H9 (cell line): ENCODE data around the gene TTBK1. TPM values are rescaled to one million over a fixed set of nuclear protein-coding genes. Genes with fewer than 3 reads are reported as not detected.
A peak's percentile ranks its signal among the peaks of the same experiment; 100 is the strongest.

Experiments used
- DNase-seq: peaks from one replicate; pipeline ENCODE4 v3.0.0-alpha.2; 2017
- H2AFZ ChIP-seq: one replicate; pipeline ENCODE4 v1.6.1; 2013; ENCODE audit warnings: mild to moderate bottlenecking, low read length, control low read depth, moderate library complexity
- H2AK5ac ChIP-seq: 2 replicates; pipeline ENCODE4 v1.6.1; 2013; ENCODE audit warnings: low read length, control low read depth, mixed read lengths; ENCODE audit not compliant: insufficient read length
- H2BK120ac ChIP-seq: one replicate; pipeline ENCODE4 v1.6.1; 2013; ENCODE audit warnings: low read depth, mild to moderate bottlenecking, low read length, control low read depth, inconsistent platforms; ENCODE audit not compliant: poor library complexity, severe bottlenecking
- H2BK12ac ChIP-seq: 2 replicates; pipeline ENCODE4 v1.6.1; 2013; ENCODE audit warnings: low read length, control low read depth, mixed read lengths, low read depth; ENCODE audit not compliant: insufficient read length
- H2BK15ac ChIP-seq: 2 replicates; pipeline ENCODE4 v1.6.1; 2013; ENCODE audit warnings: low read depth, low read length, control low read depth
- H2BK20ac ChIP-seq: one replicate; pipeline ENCODE4 v1.6.1; 2013; ENCODE audit warnings: low read depth, mild to moderate bottlenecking, low read length, control low read depth, inconsistent platforms; ENCODE audit not compliant: poor library complexity, severe bottlenecking
- H2BK5ac ChIP-seq: 2 replicates; pipeline ENCODE4 v1.6.1; 2013; ENCODE audit warnings: low read length, control low read depth, mixed read lengths; ENCODE audit not compliant: insufficient read length
- H3K14ac ChIP-seq: 2 replicates; pipeline ENCODE4 v1.6.1; 2013; ENCODE audit warnings: low read length, control low read depth; ENCODE audit not compliant: insufficient read depth
- H3K18ac ChIP-seq: 2 replicates; pipeline ENCODE4 v1.6.1; 2013; ENCODE audit warnings: low read depth, mild to moderate bottlenecking, mixed read lengths, low read length, control low read depth; ENCODE audit not compliant: insufficient read length
- H3K23ac ChIP-seq: 2 replicates; pipeline ENCODE4 v1.6.1; 2013; ENCODE audit warnings: low read length, control low read depth, mixed read lengths, low read depth; ENCODE audit not compliant: insufficient read length
- H3K23me2 ChIP-seq: 2 replicates; pipeline ENCODE4 v1.6.1; 2013; ENCODE audit warnings: low read depth, mild to moderate bottlenecking, mixed read lengths, low read length, control low read depth; ENCODE audit not compliant: insufficient read length, poor library complexity, severe bottlenecking
- H3K27ac ChIP-seq: 2 replicates; pipeline ENCODE4 v1.5.1; 2013; ENCODE audit warnings: low read length, control low read depth, mixed read lengths, low read depth; ENCODE audit not compliant: insufficient read length
- H3K27me3 ChIP-seq: 2 replicates; pipeline ENCODE4 v1.6.1; 2013; ENCODE audit warnings: low read length, control low read depth, inconsistent platforms; ENCODE audit not compliant: insufficient read depth
- H3K4ac ChIP-seq: 2 replicates; pipeline ENCODE4 v1.6.1; 2013; ENCODE audit warnings: low read depth, mild to moderate bottlenecking, control low read depth, inconsistent platforms, low read length, moderate library complexity
- H3K4me1 ChIP-seq: 2 replicates; pipeline ENCODE4 v1.6.1; 2013; ENCODE audit warnings: low read length, control low read depth, inconsistent platforms; ENCODE audit not compliant: insufficient read depth
- H3K4me2 ChIP-seq: 2 replicates; pipeline ENCODE4 v1.6.1; 2013; ENCODE audit warnings: low read length, control low read depth, mixed read lengths; ENCODE audit not compliant: insufficient read length, insufficient read depth
- H3K56ac ChIP-seq: 2 replicates; pipeline ENCODE4 v1.6.1; 2013; ENCODE audit warnings: low read depth, mild to moderate bottlenecking, mixed read lengths, low read length, control low read depth; ENCODE audit not compliant: insufficient read length
- H3K79me1 ChIP-seq: 2 replicates; pipeline ENCODE4 v1.6.1; 2013; ENCODE audit warnings: low read depth, mild to moderate bottlenecking, moderate library complexity, low read length, control low read depth, inconsistent platforms; ENCODE audit not compliant: insufficient read depth, poor library complexity, severe bottlenecking
- H3K79me2 ChIP-seq: 2 replicates; pipeline ENCODE4 v1.6.1; 2013; ENCODE audit warnings: low read length, control low read depth, inconsistent platforms; ENCODE audit not compliant: insufficient read depth
- H3K9ac ChIP-seq: 2 replicates; pipeline ENCODE4 v1.6.1; 2013; ENCODE audit warnings: low read length, control low read depth, mixed read lengths; ENCODE audit not compliant: insufficient read length; ENCODE audit errors: extremely low read depth
- H3K9me3 ChIP-seq: one replicate; pipeline ENCODE4 v1.6.1; 2013; ENCODE audit warnings: low read depth, low read length, inconsistent platforms; ENCODE audit not compliant: control insufficient read depth
- H3T11ph ChIP-seq: one replicate; pipeline ENCODE4 v1.6.1; 2013; ENCODE audit warnings: mild to moderate bottlenecking, low read length, control low read depth, inconsistent platforms
- H4K20me1 ChIP-seq: one replicate; pipeline ENCODE4 v1.6.1; 2013; ENCODE audit not compliant: control insufficient read depth, insufficient read length, insufficient read depth
- H4K5ac ChIP-seq: 2 replicates; pipeline ENCODE4 v1.6.1; 2013; ENCODE audit warnings: low read depth, mild to moderate bottlenecking, mixed read lengths, low read length, control low read depth; ENCODE audit not compliant: insufficient read length
- H4K8ac ChIP-seq: replicated peaks from 2 replicates; pipeline ENCODE4 v1.6.1; 2013; ENCODE audit warnings: low read length, control low read depth, mixed read lengths, low read depth; ENCODE audit not compliant: insufficient read length
- H4K91ac ChIP-seq: 2 replicates; pipeline ENCODE4 v1.6.1; 2013; ENCODE audit warnings: low read depth, mild to moderate bottlenecking, moderate library complexity, mixed read lengths, low read length, control low read depth; ENCODE audit not compliant: insufficient read length
- H3K27ac Mint-ChIP-seq, 3 experiments: 2 replicates in 2 of 3; 3 replicates in 1 of 3; pipeline ENCODE4 v1.8.0; 2020 to 2021; ENCODE audit warnings: mixed read lengths in 3 of 3, mild to moderate bottlenecking in 1 of 3, moderate library complexity in 1 of 3
- H3K27me3 Mint-ChIP-seq: 2 replicates; pipeline ENCODE4 v1.8.0; 2021; ENCODE audit warnings: low read depth, mild to moderate bottlenecking, moderate library complexity, mixed read lengths
- H3K36me3 Mint-ChIP-seq, 3 experiments: 2 replicates in 2 of 3; 3 replicates in 1 of 3; pipeline ENCODE4 v1.8.0; 2020 to 2021; ENCODE audit warnings: low read depth in 3 of 3, mixed read lengths in 3 of 3; ENCODE audit not compliant: insufficient read depth in 1 of 3
- H3K4me1 Mint-ChIP-seq, 2 experiments: 2 replicates each; pipeline ENCODE4 v1.8.0; 2020; ENCODE audit warnings: mixed read lengths in 2 of 2
- H3K4me3 Mint-ChIP-seq, 2 experiments: 2 replicates in 1 of 2; 3 replicates in 1 of 2; pipeline ENCODE4 v1.8.0; 2020 to 2021; ENCODE audit warnings: mild to moderate bottlenecking in 2 of 2, mixed read lengths in 2 of 2, moderate library complexity in 1 of 2
- H3K9me3 Mint-ChIP-seq, 2 experiments: 2 replicates in 1 of 2; 3 replicates in 1 of 2; pipeline ENCODE4 v1.8.0; 2020; ENCODE audit warnings: mild to moderate bottlenecking in 2 of 2, mixed read lengths in 2 of 2, moderate library complexity in 1 of 2
- WGBS: extraction: QIAGEN DNeasy Blood & Tissue Kit; methylation state at CpG from one replicate; pipeline ENCODE4 v1.1.7; 2013; ENCODE audit warnings: missing lambda C conversion rate, low lambda C conversion rate, mixed read lengths; ENCODE audit not compliant: insufficient read length; ENCODE audit errors: extremely low coverage; 5-methylcytosine and 5-hydroxymethylcytosine counted together
- total RNA-seq: library from RNA; stranded (reverse); gene quantifications from 2 replicates; pipeline ENCODE4 v1.2.1, GENCODE V29; 2021
- TF ChIP-seq, protein P1 (sequence below): fragments of 200-600 bp; sonication (generic); conservative IDR thresholded peaks from 3 replicates; pipeline ENCODE4 v1.8.0; 2021; ENCODE audit warnings: antibody characterized with exemption, mild to moderate bottlenecking

The TTBK1 gene
- total RNA-seq, 1 experiment from 2014 or later, result 1.6 TPM

DNA sequence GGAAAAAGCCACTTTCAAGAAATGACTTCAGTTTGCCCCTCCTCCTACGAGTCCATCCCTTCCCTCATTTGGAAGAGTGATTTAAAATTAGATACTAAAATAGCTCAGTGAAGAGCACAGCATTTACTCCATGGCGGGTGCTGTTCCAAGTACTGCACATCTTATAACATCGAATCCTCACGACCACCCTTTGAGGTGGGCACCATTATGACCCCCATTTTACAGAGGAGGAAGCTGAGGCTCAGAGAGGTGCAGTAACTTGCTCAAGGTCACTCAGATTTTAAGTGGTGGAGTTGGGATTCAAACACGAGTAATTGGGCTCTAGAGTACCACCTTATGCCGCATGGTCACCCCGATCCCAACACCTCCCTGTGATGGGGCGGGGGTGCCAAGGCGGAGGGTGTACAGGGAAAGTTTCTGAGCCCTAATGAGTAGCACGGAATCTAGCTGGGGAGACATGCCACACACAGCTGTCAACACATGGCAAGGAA is 25.5 kb downstream of the TTBK1 start:
- H3K36me3 Mint-ChIP-seq, result no peaks in the 10 kb centered on the region; a peak in 1 of 7 replicates
- Histone ChIP-seq H3K9ac (no peak overlapping the region), H2AFZ (no peak overlapping the region), H3K14ac (no peak overlapping the region), H2BK20ac (no peak overlapping the region), H2AK5ac (no peak overlapping the region), H3K79me1 (no peaks in the 10 kb centered on the region), H4K91ac (no peak overlapping the region), H3K56ac (no peak overlapping the region), H3K79me2 (no peaks in the 10 kb centered on the region), H3K23ac (no peak overlapping the region), H3K4me1 (peaks cover 10% of the 10 kb centered on the region; the same call in 1 of the 2 replicates), H2BK5ac (no peak overlapping the region), H3K4ac (no peak overlapping the region), H4K20me1 (no peaks in the 10 kb centered on the region), H3K9me3 (no peaks in the 10 kb centered on the region), H3K18ac (no peak overlapping the region), H4K8ac (no peak overlapping the region), H3T11ph (no peak overlapping the region), H3K27ac (no peak overlapping the region), H3K23me2 (no peaks in the 10 kb centered on the region), H2BK15ac (no peak overlapping the region), H4K5ac (no peak overlapping the region), H3K4me2 (no peak overlapping the region), H2BK12ac (no peak overlapping the region), H2BK120ac (no peak overlapping the region), H3K27me3 (peaks cover 12% of the 10 kb centered on the region)
- DNase-seq, result no peak
- TF ChIP-seq, protein P1, sequence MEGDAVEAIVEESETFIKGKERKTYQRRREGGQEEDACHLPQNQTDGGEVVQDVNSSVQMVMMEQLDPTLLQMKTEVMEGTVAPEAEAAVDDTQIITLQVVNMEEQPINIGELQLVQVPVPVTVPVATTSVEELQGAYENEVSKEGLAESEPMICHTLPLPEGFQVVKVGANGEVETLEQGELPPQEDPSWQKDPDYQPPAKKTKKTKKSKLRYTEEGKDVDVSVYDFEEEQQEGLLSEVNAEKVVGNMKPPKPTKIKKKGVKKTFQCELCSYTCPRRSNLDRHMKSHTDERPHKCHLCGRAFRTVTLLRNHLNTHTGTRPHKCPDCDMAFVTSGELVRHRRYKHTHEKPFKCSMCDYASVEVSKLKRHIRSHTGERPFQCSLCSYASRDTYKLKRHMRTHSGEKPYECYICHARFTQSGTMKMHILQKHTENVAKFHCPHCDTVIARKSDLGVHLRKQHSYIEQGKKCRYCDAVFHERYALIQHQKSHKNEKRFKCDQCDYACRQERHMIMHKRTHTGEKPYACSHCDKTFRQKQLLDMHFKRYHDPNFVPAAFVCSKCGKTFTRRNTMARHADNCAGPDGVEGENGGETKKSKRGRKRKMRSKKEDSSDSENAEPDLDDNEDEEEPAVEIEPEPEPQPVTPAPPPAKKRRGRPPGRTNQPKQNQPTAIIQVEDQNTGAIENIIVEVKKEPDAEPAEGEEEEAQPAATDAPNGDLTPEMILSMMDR, result no peak
- H3K27ac Mint-ChIP-seq, result no peak overlapping the region; a peak in 1 of 7 replicates
- WGBS, result no CpG with 5 or more reads among the region's 10 CpGs
- no peaks in the 10 kb centered on the region; a peak in 1 of 5 replicates for H3K9me3 Mint-ChIP-seq
- H3K4me3 Mint-ChIP-seq, result peak overlapping the region; percentile 34 to 56; a peak in 3 of 5 replicates
- H3K4me1 Mint-ChIP-seq, result peaks cover 24 to 40% of the 10 kb centered on the region in 2 experiments
- H3K27me3 Mint-ChIP-seq, result peaks cover 58% of the 10 kb centered on the region
